ENCODE measurements around the gene THAP7. TPM values are rescaled to one million over a fixed set of nuclear protein-coding genes. Genes with fewer than 3 reads are reported as not detected.

Gene THAP7
- total and polyA plus RNA-seq, 2 of the 13 experiments (the other 11 are each of a cell fraction or from before 2014, with no cell fraction given) = 13.0 to 25.5 TPM

GRCh38 chr22:20981787-20982562 lies 19.9 kb downstream of the THAP7 start, which contains the start of gene LZTR1 (continued):
- TF ChIP-seq IKZF1 (IDR thresholded peaks at IDR 0.05) (no peak), FOXP4 (CRISPR knock-in tag; IDR thresholded peaks at IDR 0.05) (peak; percentile 71), HOMEZ (CRISPR knock-in tag; IDR thresholded peaks at IDR 0.05; ENCODE audit: low read depth) (no peak), HNF1A (IDR thresholded peaks at IDR 0.05; ENCODE audit: low read depth) (no peak), HNF1A (CRISPR knock-in tag; IDR thresholded peaks at IDR 0.05; ENCODE audit: borderline replicate concordance) (peak; percentile 78), ZKSCAN1 (IDR thresholded peaks at IDR 0.05; ENCODE audit: low read length) (no peak), SNRNP70 (IDR thresholded peaks at IDR 0.05; ENCODE audit: low read depth, low read length) (no peak), ZNF687 (CRISPR knock-in tag; IDR thresholded peaks at IDR 0.05) (peak; percentile 100), ZNF790 (CRISPR knock-in tag; IDR thresholded peaks at IDR 0.05; ENCODE audit: borderline replicate concordance) (peak; percentile 94), MXD4 (CRISPR knock-in tag; IDR thresholded peaks at IDR 0.05) (peak; percentile 94), ZNF17 (CRISPR knock-in tag; IDR thresholded peaks at IDR 0.05) (no peak), TARDBP (CRISPR knock-in tag; IDR thresholded peaks at IDR 0.05) (peak; percentile 96)
- TF ChIP-seq, protein P1, sequence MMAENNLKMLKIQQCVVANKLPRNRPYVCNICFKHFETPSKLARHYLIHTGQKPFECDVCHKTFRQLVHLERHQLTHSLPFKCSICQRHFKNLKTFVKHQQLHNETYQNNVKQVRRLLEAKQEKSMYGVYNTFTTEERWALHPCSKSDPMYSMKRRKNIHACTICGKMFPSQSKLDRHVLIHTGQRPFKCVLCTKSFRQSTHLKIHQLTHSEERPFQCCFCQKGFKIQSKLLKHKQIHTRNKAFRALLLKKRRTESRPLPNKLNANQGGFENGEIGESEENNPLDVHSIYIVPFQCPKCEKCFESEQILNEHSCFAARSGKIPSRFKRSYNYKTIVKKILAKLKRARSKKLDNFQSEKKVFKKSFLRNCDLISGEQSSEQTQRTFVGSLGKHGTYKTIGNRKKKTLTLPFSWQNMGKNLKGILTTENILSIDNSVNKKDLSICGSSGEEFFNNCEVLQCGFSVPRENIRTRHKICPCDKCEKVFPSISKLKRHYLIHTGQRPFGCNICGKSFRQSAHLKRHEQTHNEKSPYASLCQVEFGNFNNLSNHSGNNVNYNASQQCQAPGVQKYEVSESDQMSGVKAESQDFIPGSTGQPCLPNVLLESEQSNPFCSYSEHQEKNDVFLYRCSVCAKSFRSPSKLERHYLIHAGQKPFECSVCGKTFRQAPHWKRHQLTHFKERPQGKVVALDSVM (CRISPR knock-in tag; IDR thresholded peaks at IDR 0.05) = peak; percentile 64; the same call in 1 of the 2 replicates
